Stimulated activated CD4-positive, alpha-beta T cell treated with anti-CD3 and anti-CD28 coated beads, Interleukin-2, amount 100 ng/mL, for 48 hours (primary cell): Measurements from ENCODE around the gene TRAPPC2L.

Experiments used
- DNase-seq, 2 donors: peaks; one replicate each; pipeline ENCODE4 v3.0.0-alpha.2; 2020

The TRAPPC2L gene

DNA sequence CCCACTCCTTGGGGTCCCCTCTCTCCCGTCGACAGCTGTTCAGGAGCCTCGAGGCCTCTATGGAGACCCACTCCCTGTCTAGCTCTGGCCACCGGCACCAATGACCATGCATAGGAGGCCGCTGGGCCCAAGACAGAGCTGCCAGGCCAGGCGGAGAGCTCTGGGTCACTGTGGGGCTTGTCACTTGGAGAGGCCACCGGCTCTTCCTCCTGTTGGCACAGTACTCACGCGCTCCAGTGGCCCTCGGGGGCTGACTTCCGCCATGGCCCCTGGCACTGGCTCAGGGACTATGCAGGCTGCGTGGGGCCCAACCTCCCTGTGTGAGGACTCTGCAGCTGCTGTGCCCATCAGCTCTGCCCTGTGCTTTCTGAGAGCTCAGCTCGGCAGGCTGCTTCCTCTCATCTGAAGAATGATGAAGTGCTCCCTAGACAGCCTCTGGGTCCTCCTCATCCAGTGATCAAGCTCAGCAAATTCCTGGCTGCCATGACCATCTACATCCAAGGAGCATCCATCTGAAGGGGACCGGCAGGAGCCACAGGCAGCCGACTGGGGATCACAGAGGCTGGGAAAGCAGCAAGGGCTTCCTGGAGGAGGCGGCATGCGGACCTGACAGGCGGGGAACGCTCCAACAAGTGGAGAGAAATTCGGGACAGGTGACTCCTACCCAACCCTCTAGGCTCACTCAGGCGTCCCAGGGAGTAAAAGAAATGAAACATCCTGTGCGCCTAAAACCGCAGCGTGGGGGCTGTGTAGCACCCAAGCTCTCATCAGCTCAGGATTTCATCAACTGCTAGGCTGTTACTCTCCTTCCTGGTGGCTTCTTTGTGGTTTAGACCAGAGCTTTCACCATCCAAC, 17.0 kb upstream of the TRAPPC2L start:
- DNase-seq: no peak

DNA sequence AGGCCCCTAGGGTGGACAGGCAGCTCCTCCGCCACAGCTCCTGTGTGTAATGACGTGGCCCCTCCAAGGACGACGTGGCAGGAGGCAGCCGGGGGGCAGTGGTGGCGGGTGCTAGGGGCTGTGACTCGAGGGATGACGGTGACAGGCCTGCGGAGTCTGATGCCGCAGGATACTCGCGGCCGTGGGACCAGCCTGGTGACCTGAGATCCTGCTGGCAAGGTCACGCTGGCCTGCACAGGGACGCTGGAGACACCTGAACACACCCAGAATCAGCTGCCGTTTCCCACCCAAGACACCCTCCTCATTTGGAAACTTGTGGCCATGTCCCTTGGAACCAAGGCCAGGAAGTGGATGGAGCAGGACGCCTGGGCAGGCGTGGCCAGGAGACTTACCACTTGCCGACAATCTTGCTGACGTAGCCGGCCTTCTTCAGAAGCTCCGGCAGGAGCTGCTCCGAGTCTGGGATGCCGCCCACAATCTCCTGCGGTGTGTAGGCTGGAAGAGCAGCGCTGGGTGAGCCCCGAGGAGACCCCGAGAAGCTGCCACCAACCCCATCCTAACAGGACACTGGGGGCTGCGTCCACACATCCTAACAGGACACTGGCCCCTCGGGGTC, 16.2 kb upstream of the TRAPPC2L start:
- DNase-seq: no peak

DNA sequence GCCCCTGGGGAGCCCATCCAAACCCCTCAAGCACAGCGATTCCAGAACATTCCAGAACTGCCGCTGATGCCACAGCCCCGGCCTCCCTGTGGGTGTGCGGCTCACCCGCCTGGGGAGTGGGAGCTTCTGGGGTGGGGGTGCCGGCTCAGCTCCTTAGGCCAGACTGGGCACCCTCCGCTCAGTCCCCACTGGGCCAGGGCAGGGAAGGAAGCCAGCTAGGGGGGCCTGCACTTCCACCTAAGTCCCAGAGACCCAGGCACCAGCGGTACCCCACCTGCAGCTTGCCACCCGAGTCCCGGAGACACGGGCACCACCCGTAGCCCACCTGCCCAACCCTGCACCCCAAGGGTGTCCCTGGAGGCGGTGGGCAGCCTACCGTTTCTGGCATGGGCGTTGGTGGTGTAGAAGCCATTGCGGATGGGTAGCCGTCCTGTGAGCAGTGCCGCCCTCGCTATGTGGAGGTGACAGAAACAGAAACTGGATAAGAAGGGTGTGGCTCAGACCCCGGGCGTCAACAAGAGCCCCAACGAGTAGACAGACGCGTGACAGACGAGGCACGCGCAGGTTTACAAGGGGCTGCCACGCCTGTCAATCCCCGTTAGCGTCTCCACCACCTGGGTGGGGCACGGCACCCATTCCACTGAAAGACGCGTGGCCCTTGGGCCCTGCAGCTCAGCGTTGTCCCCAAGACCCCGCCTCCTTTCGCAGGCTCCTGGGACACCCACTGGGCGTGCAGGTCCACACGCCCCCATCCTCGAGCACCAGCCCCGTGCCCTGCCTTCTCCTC, 15.2 kb upstream of the TRAPPC2L start:
- DNase-seq: no peak

DNA sequence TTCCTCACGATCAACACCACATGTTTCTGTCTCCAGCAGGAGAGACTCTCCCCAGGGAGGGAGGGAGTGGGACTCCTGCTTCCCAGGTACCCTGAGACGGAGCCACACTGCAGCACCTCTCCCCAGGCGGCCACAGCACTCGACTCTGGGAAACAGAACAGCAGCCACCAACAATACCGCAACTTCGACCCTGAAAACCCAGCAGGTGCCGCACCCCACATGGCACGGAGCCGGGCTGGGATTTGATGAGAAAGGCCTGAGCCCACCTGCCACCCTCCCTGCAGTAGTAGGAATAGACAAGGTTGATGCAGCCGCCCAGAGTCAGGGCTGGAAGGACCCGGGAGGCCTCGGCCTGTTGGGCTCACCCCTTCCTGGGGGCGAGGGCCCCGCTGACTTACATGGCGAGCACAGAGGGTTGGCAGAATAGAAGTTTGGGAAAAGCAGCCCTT, 14.6 kb upstream of the TRAPPC2L start:
- no peak for DNase-seq

DNA sequence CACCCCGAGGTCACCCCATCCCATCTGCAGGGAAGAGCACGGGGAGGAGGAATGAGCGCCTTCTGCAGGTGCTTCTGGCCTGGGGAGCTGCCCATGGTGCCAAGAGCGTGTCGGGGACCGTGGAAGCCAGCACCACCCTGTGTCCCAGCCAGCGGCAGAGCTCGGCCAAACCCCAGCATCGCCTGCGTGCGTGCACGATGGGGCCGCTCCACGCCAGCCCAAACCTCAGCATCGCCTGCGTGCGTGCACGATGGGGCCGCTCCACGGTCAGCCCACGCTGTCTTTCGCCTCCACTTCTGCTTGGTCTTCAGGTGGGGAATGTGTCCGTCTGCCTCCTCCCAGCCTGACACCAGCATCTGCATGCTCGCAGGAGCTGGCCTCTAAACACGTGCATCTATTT, 14.1 kb upstream of the TRAPPC2L start:
- no peak for DNase-seq

DNA sequence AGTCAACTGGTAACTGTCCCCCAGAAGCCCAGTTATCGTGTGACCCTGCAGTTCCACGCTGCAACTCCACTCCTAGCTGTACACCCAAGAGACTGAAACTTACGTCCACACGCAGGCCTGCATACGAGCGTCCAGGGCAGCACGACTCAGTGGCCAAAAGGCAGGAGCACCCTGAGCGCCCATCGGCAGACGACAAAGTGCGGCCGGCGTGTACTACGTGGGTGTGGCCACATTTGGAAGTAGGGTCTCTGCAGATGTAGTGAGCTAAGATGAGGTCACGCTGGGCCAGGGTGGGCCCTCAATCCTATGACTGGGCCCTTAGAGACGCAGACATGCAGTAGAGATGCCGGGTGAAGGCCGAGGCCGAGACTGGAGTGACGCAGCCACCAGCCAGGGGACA, 13.7 kb upstream of the TRAPPC2L start:
- DNase-seq: no peak

DNA sequence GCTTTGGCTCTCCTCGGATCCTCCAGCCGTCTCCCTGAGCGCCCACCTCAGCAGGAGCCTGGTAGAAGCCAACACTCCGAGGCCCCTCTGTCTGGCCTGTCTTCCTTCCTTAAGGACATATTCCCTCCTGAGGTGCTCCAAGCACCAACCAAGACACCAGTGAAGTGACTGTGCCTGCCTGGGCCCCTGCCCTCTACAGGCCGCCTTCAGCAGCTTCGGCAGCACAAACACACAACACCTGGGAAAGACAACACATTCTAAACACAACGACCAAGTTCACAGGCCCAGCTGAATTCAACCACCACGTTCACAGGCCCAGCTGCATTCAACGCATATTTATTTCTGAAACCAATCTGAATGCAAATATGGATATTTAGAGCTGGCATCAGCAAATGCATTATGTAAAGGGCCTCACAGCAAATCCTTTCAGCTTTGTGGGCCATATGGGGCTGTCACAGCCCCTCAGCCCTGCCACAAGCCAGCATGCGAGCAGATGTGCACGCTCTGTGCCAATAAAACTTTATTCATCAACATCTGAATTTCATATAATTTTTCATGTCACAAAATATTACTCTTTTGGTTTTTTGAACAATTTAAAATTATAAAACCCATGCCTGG, 12.4 kb upstream of the TRAPPC2L start:
- DNase-seq: no peak

- no peak for DNase-seq
Observed at GRCh38 chr16:88846088-88846487, 10.8 kb upstream of the TRAPPC2L start.

GRCh38 chr16:88847654-88848053, 9.3 kb upstream of the TRAPPC2L start:
- no peak for DNase-seq

GRCh38 chr16:88848557-88848956, 8.4 kb upstream of the TRAPPC2L start:
- DNase-seq: no peak

GRCh38 chr16:88850531-88851199, 6.3 kb upstream of the TRAPPC2L start:
- no peak for DNase-seq

GRCh38 chr16:88851616-88852015, 5.3 kb upstream of the TRAPPC2L start:
- DNase-seq: no peak

GRCh38 chr16:88853325-88853941, 3.5 kb upstream of the TRAPPC2L start:
- no peak for DNase-seq

DNA sequence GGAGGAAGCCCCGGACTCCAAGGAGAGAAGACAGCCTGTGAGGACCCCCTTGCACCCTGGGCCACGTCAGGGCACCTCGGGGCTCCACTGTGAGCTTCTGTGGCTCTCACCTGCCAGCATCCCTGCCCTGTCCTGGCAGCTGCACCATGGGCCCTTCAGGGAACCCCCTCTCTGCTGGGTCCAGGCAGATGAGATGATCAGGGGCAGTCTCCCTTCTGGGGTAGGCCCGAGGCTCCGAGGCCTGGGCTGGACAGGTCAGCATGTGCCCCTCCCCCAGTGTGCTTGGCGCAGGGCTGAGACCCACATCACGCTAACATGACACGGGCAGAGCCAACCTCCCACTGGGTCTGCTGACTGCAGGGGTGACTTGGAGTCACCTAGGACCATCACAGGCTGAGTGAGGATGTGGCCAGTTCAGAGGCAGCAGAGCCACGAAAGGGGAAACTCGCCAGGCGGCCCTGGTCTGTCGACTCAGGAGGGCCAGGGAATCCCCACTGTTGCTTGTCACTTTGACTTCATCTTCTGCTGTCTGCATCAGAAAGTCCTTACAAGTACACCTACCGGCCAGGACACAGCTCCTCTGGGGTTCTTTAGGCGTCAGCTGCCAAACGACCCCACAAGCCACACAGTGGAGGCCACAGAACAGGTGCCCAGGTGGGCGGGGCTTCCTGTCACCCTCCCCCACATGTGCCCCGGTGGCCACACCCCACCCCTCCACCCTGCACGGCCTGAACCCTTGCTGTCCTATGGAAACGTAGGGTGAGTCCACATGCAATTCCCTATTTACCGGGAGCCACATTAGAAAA, 2.4 kb upstream of the TRAPPC2L start:
- peak in 1 of 2 donors; percentile 7 for DNase-seq

GRCh38 chr16:88855176-88855575, 1.8 kb upstream of the TRAPPC2L start:
- DNase-seq: no peak

DNA sequence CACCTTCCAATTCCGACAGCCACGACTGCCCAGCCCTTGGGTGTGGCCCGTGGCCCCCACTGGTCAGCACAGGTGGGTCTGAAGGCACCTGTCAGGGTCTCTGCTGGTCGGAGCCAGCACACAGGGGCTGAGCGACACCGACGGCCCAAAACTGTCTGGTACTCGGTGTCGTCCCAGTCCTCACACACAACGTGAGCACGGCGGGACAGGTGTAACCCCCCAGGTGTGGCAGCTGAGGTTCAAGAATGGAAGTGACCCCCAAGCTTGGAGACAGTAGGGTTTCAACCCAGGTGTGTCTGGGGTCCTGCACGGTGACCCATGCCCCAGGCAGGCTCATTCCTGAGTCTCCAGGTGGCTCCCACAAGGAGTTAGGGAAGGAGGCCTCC, 1.2 kb upstream of the TRAPPC2L start:
- DNase-seq: no peak

DNA sequence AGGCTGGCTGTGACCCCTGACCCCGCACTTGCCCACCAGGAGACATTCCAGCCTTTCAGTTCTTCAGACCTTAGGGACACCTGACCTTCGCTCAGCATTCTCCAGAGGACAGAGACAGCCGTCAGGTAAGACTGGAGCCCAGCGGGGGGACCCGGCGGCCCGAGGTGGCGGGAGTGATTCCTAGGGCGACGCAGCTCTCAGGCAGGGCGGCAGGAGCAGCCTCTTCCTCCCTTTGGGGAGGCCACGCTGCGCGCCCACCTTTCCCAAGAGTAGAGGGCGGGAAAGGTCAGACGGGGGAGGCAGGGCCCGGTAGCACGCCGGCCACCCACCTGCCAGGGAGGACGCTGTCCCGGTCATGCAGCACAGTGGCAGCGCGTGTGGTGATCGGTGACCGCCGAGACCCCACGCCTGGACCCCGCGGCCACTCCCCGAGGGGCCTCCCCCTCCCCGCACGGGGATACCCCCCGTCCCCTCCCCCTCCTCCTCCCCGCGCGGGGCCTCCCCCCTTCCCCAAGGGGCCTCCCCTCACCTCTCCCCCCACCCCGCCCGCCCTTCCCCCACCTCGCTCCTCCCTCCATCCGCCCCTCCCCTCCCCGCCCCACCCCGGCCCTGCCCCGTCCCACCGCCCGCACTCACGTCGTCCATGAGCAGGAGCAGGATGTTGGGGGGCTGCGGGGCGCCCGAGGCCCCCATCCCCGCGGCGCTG, 652 bp upstream of the TRAPPC2L start:
- peak in 1 of 2 donors; percentile 4 for DNase-seq

GRCh38 chr16:88857728-88858339, 907 bp downstream of the TRAPPC2L start:
- peak; percentile 66 to 69 for DNase-seq

DNA sequence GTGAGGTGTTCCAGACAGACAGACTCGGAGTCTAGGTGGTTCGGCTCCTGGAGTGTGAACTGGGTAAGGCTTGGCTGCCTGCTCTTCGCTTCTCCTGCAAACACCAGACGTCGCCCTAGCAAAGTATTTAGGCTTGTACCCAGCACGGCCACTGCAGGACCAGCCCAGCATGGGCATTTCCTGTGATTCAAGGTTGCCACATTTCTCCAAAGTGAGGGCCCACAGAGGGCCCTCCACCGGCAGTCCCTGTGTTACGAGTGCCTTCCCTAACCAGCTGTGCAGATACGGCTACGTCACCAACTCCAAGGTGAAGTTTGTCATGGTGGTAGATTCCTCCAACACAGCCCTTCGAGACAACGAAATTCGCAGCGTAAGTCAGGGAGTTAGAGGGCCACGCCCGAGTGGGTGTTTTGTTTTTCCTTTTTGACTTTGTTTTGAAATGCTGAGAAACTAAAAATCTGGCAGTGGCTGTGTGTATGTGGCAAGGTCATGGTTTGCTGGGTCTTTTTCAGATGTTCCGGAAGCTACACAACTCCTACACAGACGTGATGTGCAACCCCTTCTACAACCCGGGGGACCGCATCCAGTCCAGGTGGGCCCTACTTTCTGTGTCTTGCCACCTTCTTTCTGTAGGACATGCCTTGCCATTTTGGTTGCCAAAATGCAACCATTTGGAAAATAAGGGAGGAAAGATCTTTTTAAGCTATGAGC, 2.6 kb downstream of the TRAPPC2L start:
- no peak for DNase-seq
